GM19455 (cell line): ENCODE measurements around the gene PSMC3IP.
"Not testable (repeated sequence)": the region's sequence is repeated elsewhere in the genome, so short reads cannot be mapped to it uniquely, and the experiment has no call there.

Source experiments
- ATAC-seq: cut with Tn5 transposase; IDR thresholded peaks from one replicate; pipeline ENCODE4 v1.9.1; 2021; ENCODE audit not compliant: unreplicated experiment

Gene PSMC3IP

GRCh38 chr17:42577532-42578281, at the start of gene PSMC3IP:
PSMC3IP (minus strand) TSS chr17:42577729; CDS start chr17:42577686, 43 bp downstream.
- peak; percentile 65 for ATAC-seq

DNA sequence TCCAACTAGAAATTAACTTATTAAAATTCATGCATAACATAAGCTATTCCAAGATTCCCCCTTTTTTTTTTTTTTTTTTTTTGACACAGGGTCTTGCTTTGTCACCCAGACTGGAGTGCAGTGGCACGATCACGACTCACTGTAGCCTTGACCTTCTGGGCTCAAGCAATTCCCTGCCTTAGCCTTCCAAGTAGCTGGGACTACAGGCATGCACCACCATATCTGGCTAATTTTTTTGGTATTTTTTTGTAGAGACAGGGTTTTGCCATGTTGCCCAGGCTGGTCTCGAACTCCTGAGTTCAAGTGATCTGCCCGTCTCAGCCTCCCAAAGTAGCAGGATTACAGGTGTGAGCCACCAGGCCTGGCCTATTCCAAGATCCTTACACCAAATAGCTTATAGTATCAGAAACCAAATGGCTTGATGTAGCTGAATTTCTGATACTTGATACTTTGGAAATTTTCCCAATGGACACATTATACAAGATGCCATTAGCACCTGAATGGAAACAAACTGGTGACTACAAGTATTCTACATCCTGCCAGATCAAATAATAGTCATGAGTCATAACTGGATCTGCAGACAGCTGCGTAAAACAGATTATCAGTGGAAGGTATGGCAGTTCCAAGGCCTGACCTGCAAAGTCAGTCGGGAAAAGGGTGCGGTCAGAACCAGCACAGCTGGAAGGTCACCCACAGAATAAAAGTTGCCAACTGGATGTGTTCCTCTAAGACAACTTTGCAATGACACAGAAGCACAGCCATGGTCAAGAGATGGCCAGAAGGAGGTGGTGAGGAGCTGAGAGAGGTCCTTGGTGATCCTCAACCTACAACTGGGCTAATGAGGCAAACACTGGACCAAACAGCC, 46.4 kb upstream of the PSMC3IP start:
- ATAC-seq: no peak

- ATAC-seq: no peak
These were observed 45.7 kb upstream of the PSMC3IP start for GRCh38 chr17:42623271-42623670.

DNA sequence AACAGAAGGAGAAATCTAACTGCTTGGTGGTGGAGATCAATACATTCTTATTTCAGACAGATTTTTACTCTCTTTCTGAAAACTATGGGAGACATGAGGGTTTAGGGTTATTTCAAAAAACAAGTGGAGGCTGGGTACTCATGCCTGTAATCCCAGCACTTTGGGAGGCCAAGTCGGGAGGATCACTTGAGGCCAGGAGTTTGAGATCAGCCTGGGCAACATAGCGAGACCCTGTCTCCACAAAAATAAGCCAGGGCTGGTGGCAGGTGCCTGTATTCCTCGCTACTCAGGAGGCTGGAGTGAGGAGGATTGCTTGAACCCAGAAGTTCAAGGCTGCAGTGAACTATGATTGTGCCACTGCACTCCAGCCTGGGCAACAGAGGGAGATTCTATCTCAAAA, 44.5 kb upstream of the PSMC3IP start:
- not testable (repeated sequence) for ATAC-seq

- ATAC-seq: peak; percentile 65
These were observed 41.1 kb upstream of the PSMC3IP start for GRCh38 chr17:42618442-42619150.

- ATAC-seq: no peak
These were observed 40.5 kb upstream of the PSMC3IP start for GRCh38 chr17:42617956-42618431.

DNA sequence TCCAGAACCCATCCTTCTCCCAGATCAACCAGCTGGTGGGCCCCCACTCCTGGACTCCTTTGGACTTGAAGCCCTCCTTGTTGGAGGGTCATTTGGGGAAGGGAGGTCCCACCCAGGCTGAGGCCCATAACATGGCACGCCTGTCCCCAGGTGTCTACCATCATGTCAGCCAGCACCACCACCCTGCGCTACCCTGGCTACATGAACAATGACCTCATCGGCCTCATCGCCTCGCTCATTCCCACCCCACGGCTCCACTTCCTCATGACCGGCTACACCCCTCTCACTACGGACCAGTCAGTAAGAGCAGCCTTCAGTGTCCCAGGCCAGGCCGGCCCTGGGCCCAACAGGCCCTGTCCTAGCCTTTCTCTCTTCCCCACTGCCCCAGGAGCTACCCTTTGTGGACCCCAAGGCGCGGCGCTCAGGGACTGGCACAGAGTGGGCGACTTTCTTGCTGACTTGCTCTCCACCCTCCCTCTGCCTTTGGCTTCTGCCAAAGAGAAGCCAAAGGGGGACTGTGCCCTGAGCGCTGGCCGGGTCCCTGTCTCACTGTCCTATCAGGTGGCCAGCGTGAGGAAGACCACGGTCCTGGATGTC, 36.3 kb upstream of the PSMC3IP start:
- no peak for ATAC-seq

DNA sequence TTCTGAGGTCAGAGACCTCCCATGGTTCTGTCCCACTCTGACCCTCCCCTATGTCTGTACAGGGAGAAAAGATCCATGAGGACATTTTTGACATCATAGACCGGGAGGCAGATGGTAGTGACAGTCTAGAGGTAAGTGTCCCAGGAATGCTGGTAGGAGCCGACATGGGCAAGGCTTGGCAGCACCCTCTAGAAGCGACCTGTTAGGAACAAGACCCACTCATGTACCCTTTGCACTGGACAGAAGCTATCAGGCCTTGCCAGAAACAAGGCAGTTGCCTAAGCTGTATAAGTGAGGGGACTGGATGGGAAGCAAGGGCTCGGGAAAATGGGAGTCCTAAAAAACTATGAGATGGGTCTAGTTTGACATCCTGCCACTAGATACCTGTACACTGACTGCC, 34.5 kb upstream of the PSMC3IP start:
- ATAC-seq: no peak

GRCh38 chr17:42609814-42610801, 32.6 kb upstream of the PSMC3IP start:
- peak; percentile 9 for ATAC-seq

DNA sequence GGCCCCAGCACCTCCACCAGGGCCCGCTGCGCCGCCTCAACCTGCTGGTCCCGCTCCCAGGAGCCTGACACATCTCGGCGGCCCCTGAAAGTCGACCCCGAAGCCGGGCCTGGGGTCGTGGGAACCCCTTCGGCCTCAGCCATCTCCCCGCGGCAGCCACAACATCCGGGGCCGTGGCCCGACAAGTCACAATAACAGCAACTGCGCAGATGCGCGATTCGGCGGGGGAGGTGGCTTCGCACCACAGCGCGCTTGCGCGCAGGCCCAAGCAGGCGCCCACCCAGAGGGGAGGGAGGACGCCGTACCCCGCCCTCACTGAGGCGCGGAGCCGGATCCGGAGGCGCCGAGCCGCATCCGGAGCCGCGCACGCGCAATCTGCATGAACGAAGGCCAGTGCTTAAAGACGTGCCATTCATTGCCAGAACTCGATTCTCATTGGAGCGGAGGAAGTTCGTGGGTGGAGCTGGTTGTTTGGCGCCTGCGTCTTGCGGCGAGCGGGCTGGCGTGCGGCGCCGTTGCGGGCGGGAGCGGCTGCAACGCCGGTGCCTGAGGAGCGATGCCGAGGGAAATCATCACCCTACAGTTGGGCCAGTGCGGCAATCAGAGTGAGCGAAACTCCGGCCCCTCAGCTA, 31.8 kb upstream of the PSMC3IP start, which contains the start of the genes RETREG3 and TUBG1:
RETREG3 (minus strand) TSS at position 193 of the 632 bp plus-strand sequence; CDS start at position 143, 50 bp downstream.
TUBG1 (plus strand) TSS at position 502 of the 632 bp plus-strand sequence; CDS start at position 557, 55 bp downstream.
- peak; percentile 86 for ATAC-seq

- no peak for ATAC-seq
These were observed 31.0 kb upstream of the PSMC3IP start for GRCh38 chr17:42608305-42609181.

- no peak for ATAC-seq
These were observed 30.2 kb upstream of the PSMC3IP start for GRCh38 chr17:42607769-42608168.

- no peak for ATAC-seq
These were observed 25.8 kb upstream of the PSMC3IP start for GRCh38 chr17:42603318-42603717.

- no peak for ATAC-seq
These were observed 21.4 kb upstream of the PSMC3IP start for GRCh38 chr17:42598905-42599304.

GRCh38 chr17:42596386-42596785, 18.9 kb upstream of the PSMC3IP start:
- ATAC-seq: no peak

DNA sequence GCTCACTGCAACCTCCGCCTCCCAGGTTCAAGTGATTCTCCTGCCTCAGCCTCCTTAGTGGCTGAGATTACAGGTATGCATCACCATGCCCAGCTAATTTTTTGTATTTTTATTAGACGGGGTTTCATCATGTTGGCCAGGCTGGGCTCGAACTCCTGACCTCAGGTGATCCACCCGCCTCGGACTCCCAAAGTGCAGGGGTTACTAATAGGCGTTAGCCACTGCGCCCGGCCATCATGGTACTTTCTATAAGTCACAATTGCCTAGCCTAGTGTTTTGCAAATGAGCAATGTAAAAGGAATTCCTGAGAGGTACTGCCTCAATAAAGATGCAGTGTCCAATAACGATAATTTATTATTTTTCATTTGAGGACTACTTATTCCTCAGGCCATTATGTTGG, 13.9 kb upstream of the PSMC3IP start:
- no peak for ATAC-seq

DNA sequence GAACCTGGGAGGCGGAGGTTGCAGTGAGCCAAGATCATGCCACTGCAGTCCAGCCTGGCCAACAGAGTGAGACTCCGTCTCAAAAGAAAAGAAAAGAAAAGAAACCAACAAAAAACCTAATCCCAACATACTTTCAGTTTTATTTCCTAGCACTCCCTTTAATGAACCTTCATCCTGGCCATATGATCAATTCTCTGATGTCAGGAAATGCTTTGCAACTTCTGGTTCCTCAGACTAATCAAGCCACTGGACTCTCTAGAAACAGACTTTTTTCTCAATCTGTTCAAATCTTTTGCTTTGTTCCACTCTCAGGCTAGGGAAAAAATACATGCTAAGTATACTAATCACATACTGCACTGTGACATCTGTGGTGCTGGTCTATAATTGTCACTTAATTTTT, 13.4 kb upstream of the PSMC3IP start:
- ATAC-seq: no peak
